ENCODE results near the gene KCNJ14.

KCNJ14 gene

DNA sequence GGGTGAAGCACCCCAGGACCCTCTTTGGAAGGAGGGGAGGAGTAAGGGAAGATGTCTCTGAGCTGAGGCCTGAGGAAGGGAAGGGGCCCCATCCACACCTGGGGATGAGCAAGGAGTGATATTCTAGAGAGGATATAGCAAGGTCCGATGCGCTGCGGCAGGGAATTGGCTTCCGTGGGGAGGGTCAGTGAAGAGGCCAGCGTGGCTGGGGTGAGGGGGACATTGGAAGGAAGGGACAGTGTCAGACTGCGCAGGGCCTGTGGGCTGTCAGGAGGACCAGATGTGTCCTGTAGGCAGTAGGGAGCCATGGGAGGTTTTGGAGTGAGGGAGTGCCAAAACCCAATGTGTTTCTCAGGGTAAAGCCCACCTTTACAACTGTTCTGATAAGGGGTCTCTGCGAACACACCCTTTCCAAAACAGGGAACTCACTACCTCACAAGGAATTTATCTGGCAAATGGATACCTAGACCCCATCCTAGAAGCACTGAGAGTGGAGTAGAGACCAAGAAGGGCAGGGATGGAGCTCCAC lies 52.6 kb downstream of the KCNJ14 start:
- no peak for DNase-seq (ENCODE audit: low read depth in 2 of 2, low spot score in 1 of 2)

DNA sequence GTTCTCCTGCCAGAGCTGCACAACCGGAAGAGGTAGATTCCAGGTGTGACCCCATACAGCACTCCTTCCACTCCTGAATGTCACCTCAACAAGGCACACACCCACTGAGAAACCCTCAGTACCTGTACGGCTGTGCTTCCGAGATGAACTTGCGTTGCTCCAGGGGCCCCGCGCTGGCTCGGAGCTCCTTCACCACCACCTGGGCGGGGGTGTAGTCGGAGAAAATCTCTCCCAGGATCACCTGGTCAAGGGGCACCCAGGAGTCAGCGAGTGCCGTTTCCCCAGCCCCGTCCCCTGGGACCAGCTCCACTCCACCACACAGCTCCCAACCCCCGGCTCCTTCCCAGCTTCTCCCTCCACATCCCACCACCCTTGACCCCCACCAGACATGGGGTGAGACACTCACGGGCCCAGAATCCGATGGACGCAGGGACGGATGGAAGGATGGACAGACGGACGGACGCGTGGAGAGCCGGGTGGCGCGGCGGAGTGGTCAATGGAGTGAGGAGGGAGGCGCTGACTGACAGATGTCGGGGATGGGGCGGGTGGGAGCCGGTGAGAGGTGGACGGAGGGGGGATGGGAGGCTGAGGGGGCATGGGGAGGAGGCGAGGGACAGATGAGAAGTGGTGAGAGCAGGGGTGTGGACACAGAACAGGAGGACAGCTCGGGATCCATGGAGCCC lies 53.5 kb downstream of the KCNJ14 start:
- no peak for DNase-seq (ENCODE audit: low read depth in 2 of 2, low spot score in 1 of 2)

- no peak for DNase-seq (ENCODE audit: low read depth in 2 of 2, low spot score in 1 of 2)
Observed at GRCh38 chr19:48509467-48510194, 54.3 kb downstream of the KCNJ14 start.

DNA sequence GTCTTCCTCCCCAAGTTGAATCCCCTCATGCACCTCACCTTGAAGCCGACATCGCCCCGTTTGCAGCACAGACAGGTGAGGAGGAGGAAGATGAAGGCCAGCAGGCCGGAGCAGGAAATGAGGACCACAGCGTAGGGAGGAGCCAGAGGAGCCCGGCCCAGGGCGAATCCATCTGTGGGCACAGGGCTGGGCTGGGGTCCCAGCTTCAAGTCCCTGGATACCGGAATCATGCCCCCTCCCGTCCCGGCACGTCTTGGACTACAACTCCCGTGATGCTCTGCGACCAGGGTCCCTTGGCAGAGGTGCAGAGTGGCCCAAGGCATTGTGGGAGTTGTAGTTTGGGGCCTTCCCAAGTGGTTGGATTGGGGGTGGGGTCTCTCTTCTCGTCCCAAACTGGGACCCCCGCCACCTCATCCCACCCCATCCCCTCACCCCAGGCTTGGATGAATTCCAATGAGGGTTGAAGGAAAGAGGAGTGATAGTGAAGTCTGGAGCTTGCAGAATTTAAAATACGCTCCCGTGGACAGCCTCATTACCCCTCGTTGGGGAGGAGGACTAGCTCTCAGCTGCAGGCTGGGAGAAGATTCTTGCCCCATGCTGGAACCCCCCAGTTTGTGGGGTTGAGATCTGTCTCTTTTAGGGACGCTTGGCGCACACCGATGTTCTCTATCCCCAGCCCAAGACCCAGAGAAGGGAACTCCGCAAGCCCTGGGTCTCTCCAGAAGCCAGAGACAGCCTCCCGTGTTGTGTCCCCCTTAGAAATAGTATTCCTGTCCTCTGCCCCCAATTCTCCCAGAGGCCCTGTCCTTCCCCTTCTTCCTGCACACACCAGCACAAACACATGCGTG lies 55.3 kb downstream of the KCNJ14 start:
- peak; percentile 46 to 53 for DNase-seq (ENCODE audit: low read depth in 2 of 2, low spot score in 1 of 2)

DNA sequence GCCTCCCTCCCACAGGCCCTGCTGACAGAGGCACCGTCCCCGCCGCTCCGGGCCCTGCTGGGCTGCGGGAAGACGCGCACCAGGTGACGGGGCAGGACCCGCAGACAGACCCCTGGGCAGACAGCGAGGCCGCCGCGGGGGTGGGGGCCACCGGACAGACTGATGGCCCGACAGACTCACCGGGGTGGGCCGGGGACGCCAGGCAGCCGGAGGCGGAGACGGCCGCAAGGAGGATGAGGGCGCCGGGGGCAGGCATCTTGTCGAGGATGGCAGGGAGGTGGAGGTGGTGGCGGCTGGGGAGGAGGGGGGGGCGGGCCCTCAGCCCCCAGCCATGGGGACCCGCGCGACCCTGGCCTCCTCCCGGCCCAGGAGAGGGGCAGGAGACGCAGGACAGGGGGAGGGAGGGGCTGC lies 56.0 kb downstream of the KCNJ14 start:
- no peak for DNase-seq (ENCODE audit: low read depth in 2 of 2, low spot score in 1 of 2)

GRCh38 chr19:48511800-48512503 lies 56.6 kb downstream of the KCNJ14 start, which contains the start of gene LMTK3:
LMTK3 (minus strand) TSS chr19:48511835; CDS start chr19:48511576, 259 bp downstream.
- DNase-seq (ENCODE audit: low read depth in 2 of 2, low spot score in 1 of 2), result peak in 1 of 2 donors; percentile 64

DNA sequence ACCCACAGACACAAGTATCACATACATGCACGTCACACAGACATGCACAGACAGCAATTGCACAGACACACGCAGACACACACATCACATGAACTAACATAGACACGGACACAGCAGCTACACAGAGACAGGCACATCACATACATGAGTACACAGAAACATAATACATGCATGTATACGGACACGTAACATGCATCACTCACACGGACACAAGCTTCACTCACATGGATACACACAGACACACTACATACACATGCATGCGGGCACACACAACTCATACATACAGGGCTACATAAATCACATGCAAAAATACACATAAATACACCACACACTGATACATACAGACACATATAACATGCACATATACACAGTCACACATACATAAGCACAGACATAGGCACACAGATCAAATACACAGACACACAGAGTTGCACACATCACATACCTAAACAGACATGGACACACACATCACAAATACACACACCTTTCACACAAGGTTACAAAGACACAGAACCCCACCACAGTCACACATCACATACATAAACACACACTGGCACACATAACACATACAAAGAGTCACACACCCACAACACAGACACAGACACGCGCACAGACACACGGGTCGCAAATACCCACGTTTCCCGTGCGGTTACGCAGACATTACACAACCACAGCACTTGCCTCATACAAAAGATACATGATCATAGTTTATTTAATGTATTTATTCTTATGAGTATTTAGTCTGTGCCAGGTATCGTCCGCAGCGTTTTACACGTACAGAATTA lies 57.3 kb downstream of the KCNJ14 start:
- no peak for DNase-seq (ENCODE audit: low read depth in 2 of 2, low spot score in 1 of 2)

DNA sequence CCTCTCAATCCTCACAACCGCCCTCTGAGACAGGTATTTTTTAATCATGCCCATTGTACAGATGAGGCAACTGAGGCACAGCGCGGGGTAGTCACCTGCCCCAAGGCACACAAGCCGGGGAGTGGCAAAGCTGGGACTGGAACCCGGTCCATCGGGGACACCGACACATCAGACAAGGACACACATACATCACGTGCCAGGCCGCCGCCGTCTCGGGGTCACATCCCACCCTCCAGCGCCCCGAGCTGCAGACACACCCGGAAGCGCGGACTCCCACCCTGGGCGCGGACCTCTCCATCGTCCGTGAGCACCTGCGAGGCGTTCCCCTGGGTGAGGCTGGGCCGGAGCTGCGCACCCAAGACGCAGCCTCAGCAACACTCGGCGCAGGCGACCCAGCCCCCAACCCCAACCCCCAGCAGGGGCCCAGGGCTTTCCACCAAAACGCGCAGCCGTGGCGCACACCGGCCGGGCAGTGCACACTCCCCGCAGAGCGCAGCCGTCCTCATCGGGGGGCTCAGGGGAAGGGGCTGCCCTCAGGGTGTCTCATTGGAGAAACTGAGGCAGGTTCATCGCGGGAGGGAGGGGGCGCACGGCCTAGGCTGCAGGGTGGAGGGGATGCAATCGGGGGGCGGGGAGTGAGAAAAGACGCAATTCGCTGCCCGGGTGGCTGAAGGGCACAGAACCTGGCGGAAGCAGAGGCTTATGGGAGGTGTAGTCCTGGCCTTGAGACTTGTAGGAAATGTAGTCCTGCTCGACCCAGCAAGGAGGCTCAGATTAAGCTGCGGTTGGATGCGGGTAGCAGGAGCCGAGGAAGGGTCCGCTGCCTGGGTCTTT lies 58.1 kb downstream of the KCNJ14 start:
- peak in 1 of 2 donors; percentile 47 for DNase-seq (ENCODE audit: low read depth in 2 of 2, low spot score in 1 of 2)

DNA sequence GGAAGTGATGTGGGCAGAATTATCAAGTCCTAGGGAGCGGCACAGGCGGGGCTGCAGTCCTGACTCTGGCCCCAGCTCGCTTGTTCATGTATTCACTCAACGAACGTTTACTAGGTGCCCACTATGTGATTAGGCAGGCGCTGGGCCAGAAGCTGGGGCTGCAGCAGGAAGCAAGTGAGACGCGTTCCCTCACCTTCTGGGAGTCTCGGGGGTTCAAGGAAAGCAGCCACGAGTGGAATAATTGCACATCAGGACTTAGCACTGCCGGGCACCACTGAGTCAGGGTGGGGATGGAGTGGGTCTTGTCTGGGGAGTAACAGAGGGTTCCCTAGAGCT lies 58.7 kb downstream of the KCNJ14 start:
- no peak for DNase-seq (ENCODE audit: low read depth in 2 of 2, low spot score in 1 of 2)

DNA sequence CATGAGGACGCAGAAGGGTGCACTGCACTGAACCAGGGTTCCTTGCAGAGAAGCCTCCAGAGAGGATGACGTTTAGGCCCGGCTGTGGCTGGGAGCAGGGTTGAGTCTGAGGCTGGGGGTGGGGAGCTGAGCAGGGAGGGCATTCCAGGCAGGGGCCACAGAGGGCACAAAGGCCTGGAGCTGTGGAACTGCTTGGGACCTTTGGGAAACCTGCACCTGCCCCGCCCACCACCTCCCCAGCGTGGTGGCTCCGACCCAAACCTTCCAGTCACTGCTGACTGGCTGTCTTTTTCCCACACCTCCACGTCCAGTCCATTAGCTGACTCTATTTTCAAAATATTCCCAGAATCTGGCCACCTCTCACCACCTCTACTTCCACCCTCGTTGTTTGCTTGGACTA lies 61.2 kb downstream of the KCNJ14 start:
- no peak for DNase-seq (ENCODE audit: low read depth in 2 of 2, low spot score in 1 of 2)
